Parathyroid adenoma (tissue), 2 donors: Measurements from ENCODE around the gene MYO5B.

Experiments
- H2AFZ ChIP-seq: fragments of 300-600 bp; sonication (generic); one replicate; pipeline ENCODE4 v1.7.0; 2017; ENCODE audit warnings: antibody characterized with exemption, mild to moderate bottlenecking
- H3K27ac ChIP-seq: fragments of 300-600 bp; sonication (generic); one replicate; pipeline ENCODE4 v1.7.0; 2017
- H3K27me3 ChIP-seq: fragments of 300-600 bp; sonication (generic); one replicate; pipeline ENCODE4 v1.7.0; 2017; ENCODE audit warnings: low read length; ENCODE audit not compliant: control insufficient read depth, insufficient read depth
- H3K36me3 ChIP-seq: fragments of 300-600 bp; sonication (generic); one replicate; pipeline ENCODE4 v1.7.0; 2017; ENCODE audit warnings: low read length; ENCODE audit not compliant: control insufficient read depth, insufficient read depth
- H3K4me1 ChIP-seq: fragments of 300-600 bp; sonication (generic); one replicate; pipeline ENCODE4 v1.7.0; 2017; ENCODE audit warnings: control low read depth
- H3K4me2 ChIP-seq: fragments of 300-600 bp; sonication (generic); one replicate; pipeline ENCODE4 v1.7.0; 2017; ENCODE audit warnings: low read length
- H3K4me3 ChIP-seq: fragments of 300-600 bp; sonication (generic); one replicate; pipeline ENCODE4 v1.7.0; 2017; ENCODE audit warnings: low read depth, low read length
- H3K79me2 ChIP-seq: fragments of 300-600 bp; sonication (generic); one replicate; pipeline ENCODE4 v1.7.0; 2017; ENCODE audit warnings: control low read depth
- H3K9ac ChIP-seq: fragments of 300-600 bp; sonication (generic); one replicate; pipeline ENCODE4 v1.7.0; 2017; ENCODE audit warnings: mild to moderate bottlenecking
- H3K9me3 ChIP-seq: fragments of 300-600 bp; sonication (generic); one replicate; pipeline ENCODE4 v1.7.0; 2017; ENCODE audit warnings: low read length; ENCODE audit not compliant: control insufficient read depth
- CTCF ChIP-seq: fragments of 300-600 bp; sonication (generic); IDR thresholded peaks from one replicate; pipeline ENCODE4 v1.7.0; 2017; ENCODE audit warnings: antibody characterized with exemption, mild to moderate bottlenecking
- donor health status: primary hyperparathyroidism.

The MYO5B gene

DNA sequence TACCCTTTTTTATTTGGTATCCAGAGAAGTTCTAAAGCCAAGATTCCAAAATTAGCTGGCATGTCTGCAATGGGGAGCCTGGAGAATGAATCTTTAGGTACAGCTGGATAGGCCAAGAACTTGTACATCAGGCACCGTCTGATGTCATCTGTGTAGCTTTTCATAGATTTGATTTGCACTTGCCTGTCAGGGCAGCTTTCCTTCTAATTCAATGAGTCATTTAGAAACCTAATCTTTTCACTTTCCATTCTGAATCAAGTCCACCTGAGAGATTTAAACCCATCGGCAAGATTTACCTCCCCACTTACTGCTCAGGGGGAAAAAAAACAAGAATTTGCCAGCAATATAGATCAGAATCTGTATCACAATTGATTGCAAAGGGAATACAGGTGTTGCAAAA lies 320.7 kb downstream of the MYO5B start:
- Histone ChIP-seq H3K9me3 (no peaks in the 10 kb centered on the region), H3K4me1 (no peaks in the 10 kb centered on the region), H3K4me2 (no peak overlapping the region), H3K27me3 (no peaks in the 10 kb centered on the region), H3K9ac (no peak overlapping the region), H3K79me2 (no peaks in the 10 kb centered on the region), H3K36me3 (no peaks in the 10 kb centered on the region), H3K27ac (no peak overlapping the region), H3K4me3 (no peak overlapping the region), H2AFZ (no peak overlapping the region)
- no peak for TF ChIP-seq CTCF

- Histone ChIP-seq H2AFZ (no peak overlapping the region), H3K79me2 (no peaks in the 10 kb centered on the region), H3K36me3 (no peaks in the 10 kb centered on the region), H3K4me1 (no peaks in the 10 kb centered on the region), H3K9me3 (no peaks in the 10 kb centered on the region), H3K4me3 (no peak overlapping the region), H3K4me2 (no peak overlapping the region), H3K27me3 (no peaks in the 10 kb centered on the region), H3K27ac (no peak overlapping the region), H3K9ac (no peak overlapping the region)
- TF ChIP-seq CTCF = no peak
These were observed 325.6 kb downstream of the MYO5B start for GRCh38 chr18:49869354-49869753.

DNA sequence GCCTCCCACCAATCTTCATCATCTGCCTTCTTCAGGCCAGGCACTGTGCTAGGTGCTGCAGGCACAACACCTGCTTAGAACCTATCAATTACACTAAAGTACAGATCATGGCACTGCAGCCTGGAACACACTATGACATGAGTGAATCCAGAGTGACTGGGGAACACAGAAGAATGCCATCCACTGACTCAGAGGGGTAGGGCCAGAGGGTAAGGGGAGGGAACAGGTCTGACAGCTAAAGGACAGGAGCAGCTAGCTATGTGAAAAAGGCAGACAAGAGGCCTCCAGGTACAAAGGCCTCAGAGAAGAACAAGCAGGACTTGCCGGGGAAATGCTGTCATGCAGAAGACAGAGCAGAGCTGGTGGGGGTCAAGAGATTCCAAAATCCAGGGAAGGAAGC lies 328.3 kb downstream of the MYO5B start:
- no peaks in the 10 kb centered on the region for H3K36me3 ChIP-seq
- H3K79me2 ChIP-seq = no peaks in the 10 kb centered on the region
- TF ChIP-seq CTCF = no peak
- no peaks in the 10 kb centered on the region for H3K9me3 ChIP-seq
- no peak overlapping the region for H3K4me2 ChIP-seq
- H3K27me3 ChIP-seq = no peaks in the 10 kb centered on the region
- no peak overlapping the region for H3K4me3 ChIP-seq
- H3K4me1 ChIP-seq = no peaks in the 10 kb centered on the region
- H3K9ac ChIP-seq = no peak overlapping the region
- no peak overlapping the region for H3K27ac ChIP-seq
- no peak overlapping the region for H2AFZ ChIP-seq

DNA sequence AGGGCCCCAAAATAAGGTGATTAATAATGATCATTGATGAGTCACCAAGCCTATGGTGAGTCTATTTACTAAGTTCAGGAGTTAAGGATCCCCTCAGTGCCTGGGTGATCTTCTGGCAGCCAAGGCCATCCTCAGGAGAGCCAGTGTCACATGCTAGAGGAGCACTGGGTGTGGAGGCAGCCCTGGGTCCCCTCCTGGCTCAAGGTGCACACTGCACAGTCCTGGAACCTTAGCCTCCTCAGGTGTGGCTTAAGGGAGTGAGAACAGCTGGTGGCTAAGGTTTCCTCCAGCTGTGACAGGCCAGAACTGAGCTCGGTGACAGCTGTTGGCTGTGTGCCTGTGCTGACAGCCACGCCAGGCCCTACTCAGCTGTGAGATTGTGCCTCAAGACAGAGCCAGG lies 329.5 kb downstream of the MYO5B start:
- H3K27ac ChIP-seq = no peak overlapping the region
- H3K9ac ChIP-seq = no peak overlapping the region
- no peak overlapping the region for H2AFZ ChIP-seq
- H3K36me3 ChIP-seq = no peaks in the 10 kb centered on the region
- H3K4me3 ChIP-seq = no peak overlapping the region
- no peak for TF ChIP-seq CTCF
- H3K9me3 ChIP-seq = no peaks in the 10 kb centered on the region
- no peaks in the 10 kb centered on the region for H3K79me2 ChIP-seq
- H3K27me3 ChIP-seq = no peaks in the 10 kb centered on the region
- H3K4me2 ChIP-seq = no peak overlapping the region
- no peaks in the 10 kb centered on the region for H3K4me1 ChIP-seq

DNA sequence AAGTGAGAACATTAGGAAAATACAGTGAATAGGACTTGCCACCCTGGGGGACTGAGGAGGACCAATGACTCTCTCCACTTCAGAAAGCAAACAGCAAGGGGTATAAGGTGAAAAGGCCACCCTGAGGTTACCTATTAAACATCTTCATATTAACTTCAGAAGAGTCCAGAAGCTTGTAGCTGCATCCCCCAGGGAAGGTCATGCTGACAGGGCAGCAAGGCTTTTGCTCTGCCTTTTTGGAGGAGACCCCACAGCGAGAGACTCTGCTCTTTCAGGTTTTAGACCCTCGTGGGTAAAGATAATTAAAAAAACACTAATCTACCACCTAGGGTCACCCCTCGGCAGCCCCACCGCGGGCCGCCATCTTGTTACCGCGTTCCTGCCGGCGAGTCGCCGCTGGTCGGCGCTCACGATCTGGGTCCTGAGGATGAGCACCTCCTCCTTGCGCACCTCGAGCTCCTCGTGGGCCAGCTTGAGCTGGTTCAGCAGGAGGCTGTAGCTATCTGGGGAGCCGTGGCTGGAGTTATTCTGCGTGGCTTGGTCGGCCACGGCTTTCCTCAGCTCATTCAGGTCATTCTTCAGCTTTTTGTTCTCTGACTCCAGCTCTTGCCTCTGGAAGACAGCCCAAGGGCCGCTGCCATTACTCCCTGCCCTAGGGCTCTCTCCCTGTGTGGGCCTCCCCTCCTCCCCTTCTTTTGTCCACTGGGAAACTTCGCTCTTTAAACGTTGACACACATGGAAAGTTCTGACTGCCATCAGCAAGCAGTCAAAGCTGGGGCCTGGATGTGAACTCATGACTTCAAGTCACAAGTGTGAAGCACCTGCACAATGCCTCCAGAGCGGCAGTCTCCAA lies 331.0 kb downstream of the MYO5B start:
- H2AFZ ChIP-seq = no peak overlapping the region
- no peak overlapping the region for H3K4me2 ChIP-seq
- no peaks in the 10 kb centered on the region for H3K79me2 ChIP-seq
- H3K4me3 ChIP-seq = no peak overlapping the region
- H3K27ac ChIP-seq = no peak overlapping the region
- H3K9ac ChIP-seq = no peak overlapping the region
- no peaks in the 10 kb centered on the region for H3K36me3 ChIP-seq
- no peaks in the 10 kb centered on the region for H3K9me3 ChIP-seq
- H3K27me3 ChIP-seq = no peaks in the 10 kb centered on the region
- no peak for TF ChIP-seq CTCF
- no peaks in the 10 kb centered on the region for H3K4me1 ChIP-seq
